GM12878 (cell line): Measurements from ENCODE around the gene HMCN1. TPM values are rescaled to one million over a fixed set of nuclear protein-coding genes. Genes with fewer than 3 reads are reported as not detected.

Experiments used
- ATAC-seq: fragments of 200-7000 bp; cut with Tn5 transposase; 3 replicates; pipeline ENCODE4 v1.9.1; 2020; ENCODE audit warnings: mild to moderate bottlenecking, moderate library complexity
- BruUV-seq: library from RNA; stranded (reverse); fragments of 400-500 nt; replicated peaks from 2 replicates; lab custom pipeline; 2021; lab: Mats Ljungman, UMichigan
- CTCF ChIA-PET: fragments of 300-600 bp; sonication (Branson Sonifier 250); formaldehyde crosslinking; extraction: SDS; loops from one replicate; lab custom pipeline; 2021; ENCODE audit warnings: inconsistent platforms; lab: Yijun Ruan, JAX
- POLR2A ChIA-PET: fragments of 350-600 bp; formaldehyde crosslinking; extraction: SDS; loops from one replicate; lab custom pipeline; 2021; ENCODE audit warnings: inconsistent platforms; lab: Charles Lee
- RAD21 ChIA-PET: fragments of 300-600 bp; sonication (Branson Sonifier 250); formaldehyde crosslinking; loops from one replicate; lab custom pipeline; 2023; ENCODE audit warnings: antibody characterized with exemption; ENCODE audit not compliant: unreplicated experiment; lab: Charles Lee
- SMC1A ChIA-PET: fragments of 300-600 bp; sonication (Branson Sonifier 250); formaldehyde crosslinking; loops from one replicate; lab custom pipeline; 2023; ENCODE audit not compliant: unreplicated experiment, uncharacterized antibody; lab: Charles Lee
- DNase-seq: peaks from one replicate; pipeline ENCODE4 v3.0.0-alpha.2; 2011; ENCODE audit warnings: low read depth, low spot score
- FAIRE-seq: peaks from 3 replicates; lab custom pipeline; 2011; peaks lifted over from hg19 to GRCh38; lab: Jason Lieb, UNC
- H2AFZ ChIP-seq: 2 replicates; pipeline ENCODE4 v1.6.0; 2011; ENCODE audit warnings: low read depth, low read length, control low read depth; ENCODE audit not compliant: control insufficient read depth
- H3K27ac ChIP-seq: 2 replicates; pipeline ENCODE4 v1.5.1; 2011; ENCODE audit warnings: control low read depth; ENCODE audit not compliant: control insufficient read depth, insufficient read depth
- H3K27me3 ChIP-seq, 2 experiments: replicated peaks in 1 of 2; 2 replicates each; pipeline versions ENCODE4 v1.6.0 to v1.6.1; 2011; ENCODE audit warnings: low read length in 1 of 2; ENCODE audit not compliant: control insufficient read depth in 2 of 2, insufficient read depth in 2 of 2
- H3K36me3 ChIP-seq, 2 experiments: 2 replicates each; pipeline ENCODE4 v1.5.1; 2011; ENCODE audit warnings: low read length in 1 of 2; ENCODE audit not compliant: control insufficient read depth in 2 of 2, insufficient read depth in 2 of 2
- H3K4me1 ChIP-seq: 2 replicates; pipeline ENCODE4 v1.6.1; 2011; ENCODE audit warnings: mild to moderate bottlenecking, low read length, moderate library complexity, mixed read lengths; ENCODE audit not compliant: control insufficient read depth, insufficient read depth
- H3K4me2 ChIP-seq: 2 replicates; pipeline ENCODE4 v1.6.0; 2011; ENCODE audit warnings: control low read depth; ENCODE audit not compliant: control insufficient read depth, insufficient read depth
- H3K4me3 ChIP-seq: fragments of 200-600 bp; sonication (generic); 2 replicates; pipeline ENCODE4 v1.5.1; 2016
- H3K79me2 ChIP-seq: 2 replicates; pipeline ENCODE4 v1.6.0; 2011; ENCODE audit warnings: low read length; ENCODE audit not compliant: control insufficient read depth, insufficient read depth
- H3K9ac ChIP-seq: 2 replicates; pipeline ENCODE4 v1.8.0; 2011; ENCODE audit warnings: low read length, control low read depth, mixed read lengths; ENCODE audit not compliant: control insufficient read depth, insufficient read depth
- H3K9me3 ChIP-seq: replicated peaks from 3 replicates; pipeline ENCODE4 v1.5.1; 2011; ENCODE audit warnings: mild to moderate bottlenecking, low read length; ENCODE audit not compliant: control insufficient read depth, insufficient read depth
- H4K20me1 ChIP-seq: 2 replicates; pipeline ENCODE4 v1.6.0; 2011; ENCODE audit not compliant: control insufficient read depth, insufficient read depth
- CBFB ChIP-seq: IDR thresholded peaks from 2 replicates; pipeline ENCODE4 v1.6.1; 2016; ENCODE audit warnings: antibody characterized with exemption, low read depth
- CEBPB ChIP-seq, 2 experiments: fragments of 150-350 bp in 1 of 2; IDR thresholded peaks; 2 replicates each; pipeline ENCODE4 v1.6.1; 2012 to 2014; ENCODE audit warnings: low read depth in 2 of 2, low read length in 2 of 2, borderline replicate concordance in 1 of 2, inconsistent platforms in 1 of 2
- CTCF ChIP-seq, 3 experiments: IDR thresholded peaks in 2 of 3; conservative IDR thresholded peaks in 1 of 3; 2 replicates each; pipeline ENCODE4 v1.5.1; 2011; ENCODE audit warnings: low read depth in 3 of 3, low read length in 3 of 3, mild to moderate bottlenecking in 3 of 3, control low read depth in 2 of 3, moderate library complexity in 2 of 3, inconsistent platforms in 1 of 3, mixed read lengths in 1 of 3; ENCODE audit not compliant: control insufficient read depth in 2 of 3, insufficient read depth in 1 of 3; ENCODE audit errors: extremely low read depth in 1 of 3
- CUX1 ChIP-seq: IDR thresholded peaks from 2 replicates; pipeline ENCODE4 v1.6.1; 2012; ENCODE audit warnings: improper control_type of control experiment, low read depth, low read length; ENCODE audit not compliant: insufficient replicate concordance
- FOXK2 ChIP-seq: fragments of 450-650 bp; IDR thresholded peaks from 2 replicates; pipeline ENCODE4 v1.6.1; 2017; ENCODE audit warnings: mild to moderate bottlenecking, moderate library complexity
- MYB ChIP-seq: fragments of 150-350 bp; IDR thresholded peaks from 2 replicates; pipeline ENCODE4 v1.6.1; 2014; ENCODE audit warnings: mild to moderate bottlenecking, low read depth, low read length, borderline replicate concordance
- NFIC ChIP-seq: IDR thresholded peaks from 2 replicates; pipeline ENCODE4 v1.6.1; 2012; ENCODE audit warnings: low read depth, mild to moderate bottlenecking, inconsistent platforms, low read length, moderate library complexity
- PAX8 ChIP-seq: fragments of 450-650 bp; IDR thresholded peaks from 2 replicates; pipeline ENCODE4 v1.6.1; 2017; ENCODE audit warnings: mild to moderate bottlenecking, moderate library complexity
- POLR2AphosphoS5 ChIP-seq: IDR thresholded peaks from 2 replicates; pipeline ENCODE4 v1.6.1; 2011; ENCODE audit warnings: mild to moderate bottlenecking, low read length, inconsistent platforms
- RFX5 ChIP-seq: IDR thresholded peaks from 2 replicates; pipeline ENCODE4 v1.6.1; 2011; ENCODE audit warnings: low read depth, low read length, improper control_type of control experiment
- USF2 ChIP-seq: IDR thresholded peaks from 2 replicates; pipeline ENCODE4 v1.6.1; 2011; ENCODE audit warnings: low read depth, low read length, improper control_type of control experiment, borderline replicate concordance
- WRNIP1 ChIP-seq: IDR thresholded peaks from 2 replicates; pipeline ENCODE4 v1.6.1; 2011; ENCODE audit warnings: low read depth, low read length, improper control_type of control experiment, borderline replicate concordance
- WGBS: methylation state at CpG from one replicate; pipeline ENCODE4 v1.1.6; 2016; ENCODE audit warnings: low lambda C conversion rate; ENCODE audit not compliant: insufficient replicate concordance, insufficient coverage; ENCODE audit errors: missing lambda C conversion rate; 5-methylcytosine and 5-hydroxymethylcytosine counted together
- in situ Hi-C: fragments of 300-500 bp; cut with MboI; formaldehyde crosslinking; loops from 9 replicates; pipeline ENCODE4 v1.14.3; 2018; ENCODE audit warnings: mixed read lengths
- intact Hi-C: fragments of 100-400 bp; cut with micrococcal nuclease; formaldehyde crosslinking; loops from one replicate; pipeline ENCODE4 v1.14.2; 2022; ENCODE audit not compliant: unreplicated experiment
- polyA plus RNA-seq, 11 experiments: library from polyadenylated mRNA; depleted of rRNA in 4 of 11; unstranded in 6 of 11; stranded (reverse) in 5 of 11; fragments of >200 nt; fragmentation: Nextera tagmentation in 4 of 11; fragmentation: Illumina TruSeq in 1 of 11; extraction: Ambion mirVana in 4 of 11; extraction: Trizol in 1 of 11; gene quantifications; 1 replicate in 1 of 11; 2 replicates in 10 of 11; pipeline versions ENCODE4 v1.2.1 to v1.2.3, GENCODE V29; 2011 to 2016; ENCODE audit warnings: inconsistent platforms in 2 of 11, missing spikeins in 2 of 11, low read depth in 1 of 11
- total RNA-seq, 4 experiments: library from RNA; depleted of rRNA in 3 of 4; stranded (reverse); fragments of >200 nt in 3 of 4; fragmentation: Illumina TruSeq in 1 of 4; extraction: Trizol in 1 of 4; gene quantifications; 2 replicates each; pipeline versions ENCODE4 v1.2.1 to v1.2.3, GENCODE V29; 2013 to 2021
- TF ChIP-seq, protein P1 (sequence below): IDR thresholded peaks from 2 replicates; pipeline ENCODE4 v1.6.1; 2011; ENCODE audit warnings: borderline replicate concordance, low read depth, mild to moderate bottlenecking, moderate library complexity, low read length; ENCODE audit not compliant: insufficient read depth, poor library complexity, severe bottlenecking

Gene HMCN1
- total and polyA plus RNA-seq, 10 of the 15 experiments (the other 5 are each of a cell fraction or from before 2014, with no cell fraction given) = under 0.01 to 0.07 TPM; not detected in 8

GRCh38 chr1:185996211-185996610, 262.0 kb downstream of the HMCN1 start (continued):
- TF ChIP-seq CUX1 (no peak), MYB (no peak), USF2 (no peak), WRNIP1 (no peak)

- CTCF ChIA-PET = no interaction called here
- no peak overlapping the region for H3K9ac ChIP-seq
- no peak for DNase-seq
- in situ Hi-C loops = no loop called here
- no peak for TF ChIP-seq CBFB
- TF ChIP-seq, protein P1, sequence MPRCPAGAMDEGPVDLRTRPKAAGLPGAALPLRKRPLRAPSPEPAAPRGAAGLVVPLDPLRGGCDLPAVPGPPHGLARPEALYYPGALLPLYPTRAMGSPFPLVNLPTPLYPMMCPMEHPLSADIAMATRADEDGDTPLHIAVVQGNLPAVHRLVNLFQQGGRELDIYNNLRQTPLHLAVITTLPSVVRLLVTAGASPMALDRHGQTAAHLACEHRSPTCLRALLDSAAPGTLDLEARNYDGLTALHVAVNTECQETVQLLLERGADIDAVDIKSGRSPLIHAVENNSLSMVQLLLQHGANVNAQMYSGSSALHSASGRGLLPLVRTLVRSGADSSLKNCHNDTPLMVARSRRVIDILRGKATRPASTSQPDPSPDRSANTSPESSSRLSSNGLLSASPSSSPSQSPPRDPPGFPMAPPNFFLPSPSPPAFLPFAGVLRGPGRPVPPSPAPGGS = no peak
- no peak for TF ChIP-seq CEBPB (IDR thresholded peaks at IDR 0.05; ENCODE audit: borderline replicate concordance in 1 of 2, low read depth in 2 of 2, low read length in 2 of 2)
- TF ChIP-seq CTCF (IDR thresholded peaks at IDR 0.05 in 2 of 3, conservative IDR thresholded peaks at IDR 0.05 in 1 of 3; ENCODE audit: control insufficient read depth in 2 of 3, extremely low read depth in 1 of 3, insufficient read depth in 1 of 3, low read depth in 3 of 3, low read length in 3 of 3) = peak in 1 of 3 experiments; percentile 14; a peak in 2 of 6 replicates
- TF ChIP-seq FOXK2 = no peak
- no peak for TF ChIP-seq PAX8
- no peak for TF ChIP-seq RFX5
- TF ChIP-seq POLR2AphosphoS5 = no peak
- TF ChIP-seq NFIC = no peak
- TF ChIP-seq, all 136 proteins: peak for 1
- H3K36me3 ChIP-seq = no peaks in the 10 kb centered on the region
- ATAC-seq (no peak), FAIRE-seq (no peak)
- intact Hi-C loops = no loop called here
- 12% methylated on average over 2 of the region's 2 CpGs for WGBS
- no peak overlapping the region for H3K27ac ChIP-seq
- no peaks in the 10 kb centered on the region for H3K4me1 ChIP-seq
- no peaks in the 10 kb centered on the region for H3K9me3 ChIP-seq
- no peak overlapping the region for H3K4me3 ChIP-seq
- no peak overlapping the region for H2AFZ ChIP-seq
- H3K4me2 ChIP-seq = no peak overlapping the region
- SMC1A ChIA-PET = interaction anchor here (1.5 kb wide), 1 partner anchor 8 kb away, joined by 4 read pairs; no protein-coding TSS in a partner anchor
- H4K20me1 ChIP-seq = no peaks in the 10 kb centered on the region
- no TSS peak for BruUV-seq
- RAD21 ChIA-PET = no interaction called here
- H3K27me3 ChIP-seq = no peaks in the 10 kb centered on the region
- no peaks in the 10 kb centered on the region for H3K79me2 ChIP-seq
- POLR2A ChIA-PET = no interaction called here
Observed at GRCh38 chr1:185998391-185998790, 264.2 kb downstream of the HMCN1 start.
